OCI-LY7 (cell line): Measurements from ENCODE around the gene CLPSL1.

ENCODE experiments used
- EZH2phosphoT487 ChIP-seq: fragments of 200-600 bp; sonication (generic); IDR thresholded peaks from 2 replicates; pipeline ENCODE4 v1.6.1; 2018; ENCODE audit warnings: low read depth, borderline replicate concordance, mild to moderate bottlenecking, mixed run types, antibody characterized with exemption, low read length, moderate library complexity, mixed read lengths
- TF ChIP-seq, protein P1 (sequence below): fragments of 200-600 bp; sonication (generic); conservative IDR thresholded peaks from 2 replicates; pipeline ENCODE4 v1.5.1; 2014; ENCODE audit warnings: mild to moderate bottlenecking, antibody characterized with exemption, low read length, moderate library complexity, mixed read lengths

DNA sequence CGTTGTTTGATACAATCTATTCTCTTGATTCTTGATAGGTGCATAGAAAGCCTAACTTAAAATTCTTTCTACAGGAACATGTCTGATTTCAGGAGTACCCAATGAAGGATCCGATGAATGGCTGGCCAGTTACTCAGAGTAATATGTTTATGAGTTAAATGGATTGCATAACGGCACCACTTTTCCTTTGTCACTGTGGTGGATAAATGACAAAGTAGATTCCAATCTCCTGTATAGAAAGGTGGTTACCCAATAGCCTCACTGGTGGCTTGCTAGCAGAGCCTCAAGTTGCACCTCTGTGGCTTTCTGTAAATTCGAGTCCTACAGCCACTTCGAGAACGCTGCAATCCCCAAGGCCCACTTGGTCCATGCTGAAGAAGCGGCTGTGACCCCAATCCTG, 52.7 kb downstream of the CLPSL1 start:
- TF ChIP-seq, protein P1, sequence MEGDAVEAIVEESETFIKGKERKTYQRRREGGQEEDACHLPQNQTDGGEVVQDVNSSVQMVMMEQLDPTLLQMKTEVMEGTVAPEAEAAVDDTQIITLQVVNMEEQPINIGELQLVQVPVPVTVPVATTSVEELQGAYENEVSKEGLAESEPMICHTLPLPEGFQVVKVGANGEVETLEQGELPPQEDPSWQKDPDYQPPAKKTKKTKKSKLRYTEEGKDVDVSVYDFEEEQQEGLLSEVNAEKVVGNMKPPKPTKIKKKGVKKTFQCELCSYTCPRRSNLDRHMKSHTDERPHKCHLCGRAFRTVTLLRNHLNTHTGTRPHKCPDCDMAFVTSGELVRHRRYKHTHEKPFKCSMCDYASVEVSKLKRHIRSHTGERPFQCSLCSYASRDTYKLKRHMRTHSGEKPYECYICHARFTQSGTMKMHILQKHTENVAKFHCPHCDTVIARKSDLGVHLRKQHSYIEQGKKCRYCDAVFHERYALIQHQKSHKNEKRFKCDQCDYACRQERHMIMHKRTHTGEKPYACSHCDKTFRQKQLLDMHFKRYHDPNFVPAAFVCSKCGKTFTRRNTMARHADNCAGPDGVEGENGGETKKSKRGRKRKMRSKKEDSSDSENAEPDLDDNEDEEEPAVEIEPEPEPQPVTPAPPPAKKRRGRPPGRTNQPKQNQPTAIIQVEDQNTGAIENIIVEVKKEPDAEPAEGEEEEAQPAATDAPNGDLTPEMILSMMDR, result no peak
- no peak for TF ChIP-seq EZH2phosphoT487
